ENCODE data around the gene TIPARP. TPM values are rescaled to one million over a fixed set of nuclear protein-coding genes. Genes with fewer than 3 reads are reported as not detected.

Gene TIPARP
- total and polyA plus RNA-seq, 2 of the 13 experiments (the other 11 are each of a cell fraction or from before 2014, with no cell fraction given): 7.3 to 19.7 TPM

- TF ChIP-seq MAX (IDR thresholded peaks at IDR 0.05) (peak; percentile 73), FOSL2 (CRISPR knock-in tag; IDR thresholded peaks at IDR 0.05) (0 out of 2 replicates have a peak, but pooled peaks have one; percentile 8), KAT8 (CRISPR knock-in tag; IDR thresholded peaks at IDR 0.05) (peak; percentile 45; the same call in 1 of the 2 replicates), MED1 (CRISPR knock-in tag; IDR thresholded peaks at IDR 0.05) (peak; percentile 61), ZBTB4 (CRISPR knock-in tag; IDR thresholded peaks at IDR 0.05; ENCODE audit: borderline replicate concordance) (no peak), ZNF143 (CRISPR knock-in tag; IDR thresholded peaks at IDR 0.05) (peak; percentile 84), ZBTB7A (CRISPR knock-in tag; IDR thresholded peaks at IDR 0.05) (no peak), ZNF263 (CRISPR knock-in tag; IDR thresholded peaks at IDR 0.05) (no peak), ZNF709 (CRISPR knock-in tag; IDR thresholded peaks at IDR 0.05) (no peak), TCF12 (IDR thresholded peaks at IDR 0.05) (no peak), TCF12 (CRISPR knock-in tag; IDR thresholded peaks at IDR 0.05) (no peak), RARG (CRISPR knock-in tag; IDR thresholded peaks at IDR 0.05; ENCODE audit: low read depth) (no peak), FOXK2 (IDR thresholded peaks at IDR 0.05) (no peak), ZNF629 (CRISPR knock-in tag; conservative IDR thresholded peaks at IDR 0.05) (peak; percentile 13; the same call in 1 of the 2 replicates), ZBTB42 (CRISPR knock-in tag; IDR thresholded peaks at IDR 0.05) (no peak), ZNF678 (CRISPR knock-in tag; IDR thresholded peaks at IDR 0.05) (no peak), NAIF1 (CRISPR knock-in tag; IDR thresholded peaks at IDR 0.05; ENCODE audit: borderline replicate concordance) (no peak), EP300 (IDR thresholded peaks at IDR 0.05; ENCODE audit: low read depth in 2 of 2, low read length in 2 of 2) (peak in 1 of 2 experiments; percentile 27; a peak in 1 of 4 replicates), EP300 (CRISPR knock-in tag; IDR thresholded peaks at IDR 0.05; ENCODE audit: borderline replicate concordance) (no peak), ZNF296 (CRISPR knock-in tag; conservative IDR thresholded peaks at IDR 0.05) (no peak), BORCS8-MEF2B (CRISPR knock-in tag; IDR thresholded peaks at IDR 0.05) (0 out of 2 replicates have a peak, but pooled peaks have one; percentile 30), ZNF264 (CRISPR knock-in tag; IDR thresholded peaks at IDR 0.05) (no peak), ARNTL (CRISPR knock-in tag; IDR thresholded peaks at IDR 0.05) (peak; percentile 55; the same call in 1 of the 2 replicates), ZNF746 (CRISPR knock-in tag; IDR thresholded peaks at IDR 0.05) (no peak), ZNF446 (CRISPR knock-in tag; IDR thresholded peaks at IDR 0.05) (no peak), ONECUT2 (CRISPR knock-in tag; IDR thresholded peaks at IDR 0.05) (no peak)
- TF ChIP-seq, protein P1, sequence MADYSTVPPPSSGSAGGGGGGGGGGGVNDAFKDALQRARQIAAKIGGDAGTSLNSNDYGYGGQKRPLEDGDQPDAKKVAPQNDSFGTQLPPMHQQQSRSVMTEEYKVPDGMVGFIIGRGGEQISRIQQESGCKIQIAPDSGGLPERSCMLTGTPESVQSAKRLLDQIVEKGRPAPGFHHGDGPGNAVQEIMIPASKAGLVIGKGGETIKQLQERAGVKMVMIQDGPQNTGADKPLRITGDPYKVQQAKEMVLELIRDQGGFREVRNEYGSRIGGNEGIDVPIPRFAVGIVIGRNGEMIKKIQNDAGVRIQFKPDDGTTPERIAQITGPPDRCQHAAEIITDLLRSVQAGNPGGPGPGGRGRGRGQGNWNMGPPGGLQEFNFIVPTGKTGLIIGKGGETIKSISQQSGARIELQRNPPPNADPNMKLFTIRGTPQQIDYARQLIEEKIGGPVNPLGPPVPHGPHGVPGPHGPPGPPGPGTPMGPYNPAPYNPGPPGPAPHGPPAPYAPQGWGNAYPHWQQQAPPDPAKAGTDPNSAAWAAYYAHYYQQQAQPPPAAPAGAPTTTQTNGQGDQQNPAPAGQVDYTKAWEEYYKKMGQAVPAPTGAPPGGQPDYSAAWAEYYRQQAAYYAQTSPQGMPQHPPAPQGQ (CRISPR knock-in tag; IDR thresholded peaks at IDR 0.05; ENCODE audit: borderline replicate concordance): no peak
- TF ChIP-seq, protein P2, sequence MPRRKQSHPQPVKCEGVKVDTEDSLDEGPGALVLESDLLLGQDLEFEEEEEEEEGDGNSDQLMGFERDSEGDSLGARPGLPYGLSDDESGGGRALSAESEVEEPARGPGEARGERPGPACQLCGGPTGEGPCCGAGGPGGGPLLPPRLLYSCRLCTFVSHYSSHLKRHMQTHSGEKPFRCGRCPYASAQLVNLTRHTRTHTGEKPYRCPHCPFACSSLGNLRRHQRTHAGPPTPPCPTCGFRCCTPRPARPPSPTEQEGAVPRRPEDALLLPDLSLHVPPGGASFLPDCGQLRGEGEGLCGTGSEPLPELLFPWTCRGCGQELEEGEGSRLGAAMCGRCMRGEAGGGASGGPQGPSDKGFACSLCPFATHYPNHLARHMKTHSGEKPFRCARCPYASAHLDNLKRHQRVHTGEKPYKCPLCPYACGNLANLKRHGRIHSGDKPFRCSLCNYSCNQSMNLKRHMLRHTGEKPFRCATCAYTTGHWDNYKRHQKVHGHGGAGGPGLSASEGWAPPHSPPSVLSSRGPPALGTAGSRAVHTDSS (CRISPR knock-in tag; conservative IDR thresholded peaks at IDR 0.05): no peak
Observed at GRCh38 chr3:156749244-156749643, 74.9 kb downstream of the TIPARP start (continued).
